Large intestine (tissue), 12 donors: Measurements from ENCODE around the gene ROCK2. TPM values are rescaled to one million over a fixed set of nuclear protein-coding genes. Genes with fewer than 3 reads are reported as not detected.

Experiments used
- DNase-seq, 2 donors: peaks; one replicate each; pipeline versions ENCODE4 v3.0.0 to v3.0.0-alpha.2; 2013
- H3K27ac ChIP-seq: one replicate; pipeline ENCODE4 v1.5.1; 2013; ENCODE audit warnings: low read length
- H3K27me3 ChIP-seq: 2 replicates; pipeline ENCODE4 v1.6.1; 2013; ENCODE audit warnings: low read length; ENCODE audit not compliant: control insufficient read depth, insufficient read depth
- H3K36me3 ChIP-seq: 2 replicates; pipeline ENCODE4 v1.6.1; 2013; ENCODE audit warnings: low read length; ENCODE audit not compliant: control insufficient read depth, insufficient read depth
- H3K4me1 ChIP-seq: one replicate; pipeline ENCODE4 v1.6.1; 2013; ENCODE audit warnings: low read length; ENCODE audit not compliant: control insufficient read depth, insufficient read depth
- H3K4me3 ChIP-seq: one replicate; pipeline ENCODE4 v1.5.1; 2013; ENCODE audit warnings: low read length
- H3K9me3 ChIP-seq: one replicate; pipeline ENCODE4 v1.6.1; 2013; ENCODE audit warnings: mild to moderate bottlenecking, low read depth, low read length, moderate library complexity; ENCODE audit not compliant: control insufficient read depth
- WGBS: methylation state at CpG from one replicate; pipeline ENCODE4 v1.1.5; 2013; ENCODE audit warnings: low lambda C conversion rate; ENCODE audit not compliant: insufficient coverage; 5-methylcytosine and 5-hydroxymethylcytosine counted together
- long read RNA-seq, 11 donors: transcript quantifications; one replicate each; lab custom pipeline, GENCODE V29; 2026
- polyA plus RNA-seq: library from polyadenylated mRNA; unstranded; fragments of 120-200 nt; gene quantifications from one replicate; pipeline ENCODE4 v1.2.1, GENCODE V29; 2013

ROCK2 gene
- 42.5 TPM for polyA plus RNA-seq
- long read RNA-seq, donor 1 = 0 reads
- long read RNA-seq, donor 2, partial matches to known transcripts = 0 of 1 reads
- long read RNA-seq, donor 2, other reads (novel, unspliced or antisense) = 0 of 1 reads
- long read RNA-seq, donor 3 = 0 reads
- long read RNA-seq, donor 4 = 0 reads
- long read RNA-seq, donor 5 = 0 reads
- long read RNA-seq, donor 6 = 0 reads
- long read RNA-seq, donor 7 = 0 reads
- long read RNA-seq, donor 8 = 0 reads
- long read RNA-seq, donor 9 = 0 reads
- long read RNA-seq, donor 10 = 0 reads
- long read RNA-seq, donor 11 = 0 reads

DNA sequence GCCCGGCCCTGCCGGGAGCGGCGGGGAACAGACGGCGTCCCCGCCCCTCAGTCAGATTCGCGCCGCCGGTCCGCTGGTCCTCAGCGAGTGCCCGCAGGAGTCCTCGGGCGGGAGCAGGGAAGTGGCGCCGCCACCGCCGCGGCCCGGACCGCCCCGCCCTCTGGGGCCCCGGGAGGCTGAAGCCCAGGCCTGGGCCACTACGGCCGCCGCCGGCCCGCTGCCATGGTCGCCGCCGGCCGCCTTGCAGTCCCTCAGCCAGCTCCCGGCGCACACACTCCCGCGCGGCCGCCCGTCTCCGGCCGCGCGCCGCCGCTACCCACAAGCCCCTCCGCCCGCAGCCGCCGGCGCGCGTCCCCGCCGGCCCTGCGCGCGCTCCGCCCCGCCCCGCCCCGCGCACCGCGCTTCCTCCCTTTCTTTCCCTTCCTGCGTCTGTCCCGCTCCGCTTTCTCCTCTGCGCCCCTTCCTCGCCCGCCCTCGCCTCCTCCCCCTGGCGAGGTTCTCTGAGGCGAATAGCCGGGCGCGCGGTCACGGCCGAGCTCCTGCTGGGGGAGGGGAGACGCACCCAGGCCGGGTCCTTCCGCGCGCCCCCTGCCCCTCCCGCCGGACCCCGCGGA lies at the start of gene ROCK2:
Gene ROCK2, minus strand, starts transcription at position 295 of the 614 bp plus-strand sequence. CDS start 500 bp downstream, outside the sequence.
- H3K9me3 ChIP-seq = no peaks in the 10 kb centered on the region
- H3K27me3 ChIP-seq = no peaks in the 10 kb centered on the region
- peak; percentile 77 to 94 for DNase-seq
- H3K4me1 ChIP-seq = peaks cover 20% of the 10 kb centered on the region
- peak within 1 kb of the TSS; percentile 77 for H3K4me3 ChIP-seq
- H3K27ac ChIP-seq = peak within 1 kb of the TSS; percentile 99
- H3K36me3 ChIP-seq = no peaks in the 10 kb centered on the region
- WGBS = no CpG with 5 or more reads among the region's 90 CpGs

GRCh38 chr2:11393711-11394236 lies 49.3 kb upstream of the ROCK2 start:
- no CpG with 5 or more reads among the region's 11 CpGs for WGBS
- Histone ChIP-seq H3K9me3 (no peaks in the 10 kb centered on the region), H3K4me1 (peaks cover 11% of the 10 kb centered on the region), H3K4me3 (no peak overlapping the region), H3K27ac (no peak overlapping the region), H3K27me3 (no peaks in the 10 kb centered on the region), H3K36me3 (no peaks in the 10 kb centered on the region)
- DNase-seq = no peak

GRCh38 chr2:11391942-11392266 lies 47.5 kb upstream of the ROCK2 start:
- WGBS = no CpG with 5 or more reads among the region's 3 CpGs
- Histone ChIP-seq H3K9me3 (no peaks in the 10 kb centered on the region), H3K4me1 (peaks cover 29% of the 10 kb centered on the region), H3K36me3 (no peaks in the 10 kb centered on the region), H3K27me3 (no peaks in the 10 kb centered on the region), H3K27ac (no peak overlapping the region), H3K4me3 (no peak overlapping the region)
- DNase-seq = no peak

DNA sequence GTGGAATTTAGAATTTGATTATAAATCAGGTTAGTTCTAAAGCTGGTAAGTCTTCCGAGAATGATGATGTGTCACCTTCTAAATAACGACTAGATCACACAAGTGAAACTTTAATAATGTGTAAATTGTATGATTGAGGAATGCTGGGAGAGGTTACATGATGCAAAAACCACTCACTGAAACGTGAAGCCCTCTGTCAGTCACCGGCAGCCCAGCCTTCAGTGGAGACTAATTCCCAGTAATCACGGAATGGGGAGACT lies 45.9 kb upstream of the ROCK2 start:
- no peak overlapping the region for H3K27ac ChIP-seq
- H3K36me3 ChIP-seq = no peaks in the 10 kb centered on the region
- H3K4me3 ChIP-seq = no peak overlapping the region
- peaks cover 44% of the 10 kb centered on the region for H3K4me1 ChIP-seq
- H3K27me3 ChIP-seq = no peaks in the 10 kb centered on the region
- H3K9me3 ChIP-seq = no peaks in the 10 kb centered on the region
- DNase-seq = no peak
- WGBS = 86% methylated on average over 2 of the region's 5 CpGs

DNA sequence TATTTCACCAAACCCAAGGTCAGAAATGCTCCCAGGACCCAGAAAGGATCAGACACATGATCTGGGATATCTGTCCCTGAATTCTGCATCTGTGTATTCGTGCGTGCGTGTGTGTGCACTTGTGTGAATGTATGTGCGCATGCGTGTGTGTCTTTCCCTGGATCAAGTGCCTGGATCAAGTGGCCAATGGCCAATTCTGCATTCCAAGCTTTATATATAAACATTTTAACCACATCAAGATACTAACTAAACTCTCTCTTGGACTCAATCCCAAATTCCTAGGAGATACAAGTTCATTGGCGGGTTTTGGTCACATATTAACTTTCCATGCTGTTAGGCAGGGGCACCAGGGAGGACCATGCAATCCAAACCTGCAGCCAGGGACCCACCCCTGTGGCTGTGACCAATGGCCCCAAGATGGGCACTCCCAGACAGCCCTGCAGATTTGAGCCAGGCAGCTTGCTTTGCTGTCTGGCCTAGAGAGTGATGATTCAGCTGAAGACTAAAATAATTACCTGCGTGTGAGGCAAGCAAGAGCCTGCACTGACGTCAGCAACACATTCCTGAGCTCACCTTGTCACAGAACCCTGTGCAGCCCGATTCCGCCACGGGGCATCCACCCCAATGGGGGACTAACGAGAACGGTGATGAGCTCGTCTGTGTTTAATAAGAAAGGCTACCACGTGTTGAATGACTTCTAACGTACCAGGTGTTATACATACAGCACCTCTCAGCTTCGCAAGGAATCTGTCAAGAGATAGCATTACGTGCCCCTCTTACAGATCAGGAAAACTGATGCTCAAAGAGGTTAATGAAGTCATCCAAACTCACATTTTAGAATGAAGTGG lies 45.3 kb upstream of the ROCK2 start:
- no peak overlapping the region for H3K27ac ChIP-seq
- H3K9me3 ChIP-seq = no peaks in the 10 kb centered on the region
- no peaks in the 10 kb centered on the region for H3K27me3 ChIP-seq
- no peak overlapping the region for H3K4me3 ChIP-seq
- no peaks in the 10 kb centered on the region for H3K36me3 ChIP-seq
- WGBS = 90% methylated on average over 2 of the region's 18 CpGs
- H3K4me1 ChIP-seq = peaks cover 48% of the 10 kb centered on the region
- peak; percentile 61 to 66 for DNase-seq

- Histone ChIP-seq H3K4me3 (no peak overlapping the region), H3K27me3 (no peaks in the 10 kb centered on the region), H3K36me3 (no peaks in the 10 kb centered on the region), H3K27ac (no peak overlapping the region), H3K9me3 (no peaks in the 10 kb centered on the region), H3K4me1 (peaks cover 56% of the 10 kb centered on the region)
- WGBS = 43% methylated on average over 1 of the region's 6 CpGs
- DNase-seq = no peak
Observed at GRCh38 chr2:11389052-11389420, 44.6 kb upstream of the ROCK2 start.

GRCh38 chr2:11388262-11389051 lies 44.0 kb upstream of the ROCK2 start:
- Histone ChIP-seq H3K4me3 (no peak overlapping the region), H3K9me3 (no peaks in the 10 kb centered on the region), H3K27me3 (no peaks in the 10 kb centered on the region), H3K27ac (peak overlapping the region; percentile 19), H3K4me1 (peaks cover 59% of the 10 kb centered on the region), H3K36me3 (no peaks in the 10 kb centered on the region)
- peak in 1 of 2 donors; percentile 60 for DNase-seq
- WGBS = no CpG with 5 or more reads among the region's 8 CpGs

- Histone ChIP-seq H3K27ac (peak overlapping the region; percentile 19), H3K4me1 (peaks cover 59% of the 10 kb centered on the region), H3K4me3 (no peak overlapping the region), H3K9me3 (no peaks in the 10 kb centered on the region), H3K27me3 (no peaks in the 10 kb centered on the region), H3K36me3 (no peaks in the 10 kb centered on the region)
- DNase-seq = peak in 1 of 2 donors; percentile 61
- 42% methylated on average over 2 of the region's 8 CpGs for WGBS
Observed at GRCh38 chr2:11387843-11388242, 43.4 kb upstream of the ROCK2 start.

DNA sequence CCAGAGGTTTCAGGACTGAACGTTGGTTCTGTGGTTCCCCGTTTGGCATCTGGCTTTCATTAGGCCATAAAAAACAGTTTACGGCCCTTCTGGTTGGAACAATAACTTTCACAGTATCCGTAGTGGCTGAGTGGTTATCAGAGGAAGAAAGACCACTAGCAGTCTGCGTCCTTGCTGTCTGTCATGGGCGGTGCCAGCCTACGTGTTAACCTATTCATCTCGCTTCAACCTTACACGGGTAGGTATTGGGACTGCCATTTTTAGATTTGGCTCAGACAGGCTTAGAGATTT lies 42.6 kb upstream of the ROCK2 start:
- H3K36me3 ChIP-seq = no peaks in the 10 kb centered on the region
- H3K4me3 ChIP-seq = no peak overlapping the region
- no peaks in the 10 kb centered on the region for H3K27me3 ChIP-seq
- peak in 1 of 2 donors; percentile 82 for DNase-seq
- H3K27ac ChIP-seq = peak overlapping the region; percentile 87
- H3K4me1 ChIP-seq = peaks cover 59% of the 10 kb centered on the region
- WGBS = 33% methylated on average over 1 of the region's 9 CpGs
- no peaks in the 10 kb centered on the region for H3K9me3 ChIP-seq

GRCh38 chr2:11385847-11386246 lies 41.4 kb upstream of the ROCK2 start:
- Histone ChIP-seq H3K4me1 (peaks cover 59% of the 10 kb centered on the region), H3K27ac (peak overlapping the region; percentile 87), H3K9me3 (no peaks in the 10 kb centered on the region), H3K36me3 (no peaks in the 10 kb centered on the region), H3K4me3 (no peak overlapping the region), H3K27me3 (no peaks in the 10 kb centered on the region)
- WGBS = no CpG with 5 or more reads among the region's 3 CpGs
- DNase-seq = no peak
